ENCODE results near the gene EXOC3L4.

Gene EXOC3L4

GRCh38 chr14:103070971-103071542 is 23.5 kb upstream of the EXOC3L4 start:
- no peak for DNase-seq (ENCODE audit: low spot score)

GRCh38 chr14:103071544-103072251 is 22.8 kb upstream of the EXOC3L4 start:
- no peak for DNase-seq (ENCODE audit: low spot score)

GRCh38 chr14:103072595-103073366 is 21.7 kb upstream of the EXOC3L4 start:
- no peak for DNase-seq (ENCODE audit: low spot score)

GRCh38 chr14:103073367-103073875 is 21.1 kb upstream of the EXOC3L4 start:
- no peak for DNase-seq (ENCODE audit: low spot score)

GRCh38 chr14:103073876-103074728 is 20.4 kb upstream of the EXOC3L4 start:
- DNase-seq (ENCODE audit: low spot score), result no peak

- no peak for DNase-seq (ENCODE audit: low spot score)
Observed at GRCh38 chr14:103074729-103075367, 19.7 kb upstream of the EXOC3L4 start.

GRCh38 chr14:103078420-103078749 is 16.1 kb upstream of the EXOC3L4 start:
- peak; percentile 65 for DNase-seq (ENCODE audit: low spot score)

GRCh38 chr14:103078860-103079587 is 15.5 kb upstream of the EXOC3L4 start:
- DNase-seq (ENCODE audit: low spot score), result no peak

GRCh38 chr14:103081951-103082350 is 12.6 kb upstream of the EXOC3L4 start:
- DNase-seq (ENCODE audit: low spot score), result no peak

- no peak for DNase-seq (ENCODE audit: low spot score)
Observed at GRCh38 chr14:103084021-103084919, 10.3 kb upstream of the EXOC3L4 start, which contains the start of gene LBHD2. TSS of gene LBHD2 (plus strand) at chr14:103084210. CDS start at chr14:103086013, 1,803 bp downstream.

- DNase-seq (ENCODE audit: low spot score), result no peak
Observed at GRCh38 chr14:103085106-103086091, 9.1 kb upstream of the EXOC3L4 start.

- no peak for DNase-seq (ENCODE audit: low spot score)
Observed at GRCh38 chr14:103086771-103087342, 7.7 kb upstream of the EXOC3L4 start.

GRCh38 chr14:103087343-103087835 is 7.1 kb upstream of the EXOC3L4 start:
- DNase-seq (ENCODE audit: low spot score), result no peak

GRCh38 chr14:103088921-103089320 is 5.6 kb upstream of the EXOC3L4 start:
- no peak for DNase-seq (ENCODE audit: low spot score)

- no peak for DNase-seq (ENCODE audit: low spot score)
Observed at GRCh38 chr14:103089386-103090335, 4.9 kb upstream of the EXOC3L4 start.

- no peak for DNase-seq (ENCODE audit: low spot score)
Observed at GRCh38 chr14:103090481-103091020, 4.0 kb upstream of the EXOC3L4 start.

Measured in SK-N-DZ (cell line).